Renal cortex interstitium (tissue), 11 donors: ENCODE measurements around the gene TMEM108. TPM values are rescaled to one million over a fixed set of nuclear protein-coding genes. Genes with fewer than 3 reads are reported as not detected.
A peak's percentile ranks its signal among the peaks of the same experiment; 100 is the strongest.

Experiments used
- DNase-seq, 11 donors: peaks; one replicate each; pipeline ENCODE4 v3.0.0-alpha.2; 2013; ENCODE audit warnings: low read depth in 9 of 11, low spot score in 4 of 11; ENCODE audit errors: extremely low read depth in 1 of 11
- polyA plus RNA-seq, 3 donors: library from polyadenylated mRNA; unstranded; fragments of 120-200 nt; gene quantifications; one replicate each; pipeline ENCODE4 v1.2.1, GENCODE V29; 2013; ENCODE audit not compliant: insufficient read length in 3 of 3

TMEM108 gene
- polyA plus RNA-seq, 3 donors = 1.9 to 2.4 (median 2.0) TPM

DNA sequence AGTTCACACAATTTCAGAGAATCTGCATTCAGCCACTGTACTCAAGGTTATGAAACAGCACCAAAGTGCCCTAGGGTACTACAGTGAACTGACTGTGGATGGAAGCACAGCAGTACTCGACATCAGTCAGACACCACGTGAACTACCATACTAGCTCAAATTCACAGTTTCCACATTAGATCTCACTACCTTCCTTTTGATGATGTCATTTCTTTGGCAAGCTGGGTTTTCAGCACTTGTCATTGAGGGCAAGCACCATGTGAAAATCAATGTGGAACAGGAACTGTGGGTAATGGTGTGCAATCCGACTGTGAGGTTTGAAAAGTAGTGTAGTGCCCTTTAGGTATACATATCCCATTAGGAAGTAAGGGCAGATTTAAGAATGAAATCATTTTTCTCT lies 251.1 kb downstream of the TMEM108 start:
- DNase-seq = no peak

- no peak for DNase-seq
These were observed 254.1 kb downstream of the TMEM108 start for GRCh38 chr3:133292296-133292695.

GRCh38 chr3:133293397-133294110 lies 255.4 kb downstream of the TMEM108 start:
- DNase-seq = no peak

GRCh38 chr3:133294253-133294652 lies 256.1 kb downstream of the TMEM108 start:
- no peak for DNase-seq

DNA sequence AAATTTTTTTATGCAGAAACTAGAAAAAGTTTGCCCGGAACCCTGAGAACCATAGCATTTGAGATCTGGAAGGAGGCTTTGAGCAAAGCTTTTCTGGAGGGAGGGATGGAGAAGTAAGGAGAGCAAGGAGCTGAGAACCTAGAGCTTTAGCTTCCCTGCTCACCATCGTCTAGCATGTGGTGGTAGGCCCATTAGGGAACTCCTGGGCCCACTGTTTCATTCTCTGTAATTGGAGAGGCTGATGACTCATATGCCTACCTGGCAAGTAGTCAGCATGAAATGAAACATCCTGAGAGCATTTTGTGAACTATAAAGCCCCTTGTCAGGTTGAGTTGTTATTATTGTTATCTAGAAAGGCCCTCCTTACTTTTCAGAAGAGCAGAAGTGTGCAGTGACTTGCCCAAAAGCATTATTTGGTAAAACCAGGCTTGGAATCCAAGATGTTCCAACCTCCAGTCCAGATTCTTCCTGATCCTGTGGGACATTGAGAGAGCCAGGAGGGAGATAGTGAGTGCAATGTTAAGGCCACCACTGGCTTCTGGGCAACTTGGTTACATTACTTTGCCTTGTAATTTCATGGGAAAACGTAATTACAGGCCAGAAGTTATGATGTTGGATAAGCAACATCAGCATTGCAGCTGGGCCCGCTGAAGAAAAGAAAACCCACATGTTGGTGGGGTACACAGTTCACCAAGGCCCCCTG lies 257.2 kb downstream of the TMEM108 start:
- no peak for DNase-seq

- peak in 6 of 11 donors; percentile 5 to 23 (median 11) for DNase-seq
These were observed 258.0 kb downstream of the TMEM108 start for GRCh38 chr3:133295944-133296917.

DNA sequence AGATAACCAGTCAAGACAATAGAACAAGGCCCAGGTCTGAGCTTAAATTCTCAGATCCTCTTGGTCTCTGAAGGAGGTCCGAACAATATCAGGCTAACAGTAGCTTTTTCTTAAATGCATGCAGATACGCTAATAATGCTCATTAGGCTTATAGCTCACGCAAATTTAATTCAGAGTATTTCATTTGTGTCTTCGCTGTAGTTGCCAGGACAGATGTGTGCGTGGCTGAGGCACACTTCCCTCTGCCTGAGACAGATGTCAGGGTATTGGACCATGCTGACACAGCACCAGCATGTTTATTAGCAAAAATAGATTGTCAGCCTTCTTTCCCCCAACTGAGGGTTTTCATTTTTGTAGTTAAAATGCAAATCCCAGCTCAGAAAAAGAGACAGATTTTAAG lies 258.8 kb downstream of the TMEM108 start:
- DNase-seq = no peak

DNA sequence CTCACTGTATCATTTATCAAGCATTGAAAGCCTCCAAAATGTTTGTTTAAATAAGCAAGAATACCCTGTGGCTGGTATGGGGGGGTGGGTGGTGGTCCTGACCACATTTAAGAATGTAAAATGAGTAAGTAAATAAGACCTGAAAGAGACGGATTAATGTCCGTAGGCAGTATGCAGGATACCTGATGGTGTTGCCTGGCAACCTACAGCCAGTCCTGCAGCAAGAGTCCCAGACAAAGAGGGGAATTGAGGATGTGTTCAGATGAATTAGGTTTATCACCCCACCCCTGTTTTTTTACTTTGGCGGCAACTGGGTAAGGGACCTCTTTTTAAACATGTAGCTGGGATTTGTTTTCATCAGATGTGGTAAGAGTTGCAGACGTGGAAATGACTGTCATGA lies 261.9 kb downstream of the TMEM108 start:
- DNase-seq = no peak

GRCh38 chr3:133301194-133301593 lies 263.0 kb downstream of the TMEM108 start:
- DNase-seq = no peak

DNA sequence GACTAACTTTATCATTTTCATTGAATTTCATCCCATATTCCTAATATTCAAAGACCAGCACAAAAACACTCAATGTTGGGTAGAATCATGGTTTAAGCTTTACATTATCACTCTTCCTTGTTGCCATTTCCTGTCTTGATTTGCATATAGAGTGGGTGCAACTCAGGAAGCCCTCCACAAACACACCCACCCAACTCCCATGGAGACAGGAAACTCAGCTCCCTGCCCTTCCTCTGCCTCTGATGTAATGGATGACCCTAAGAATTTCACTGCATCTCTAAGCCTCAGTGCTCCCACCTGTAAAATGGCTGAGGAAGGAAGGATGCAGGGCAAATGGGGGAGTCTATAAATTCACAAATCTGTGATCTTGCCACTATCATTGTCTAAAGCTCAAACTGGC lies 263.5 kb downstream of the TMEM108 start:
- DNase-seq = no peak

- no peak for DNase-seq
These were observed 265.2 kb downstream of the TMEM108 start for GRCh38 chr3:133303430-133303829.

- no peak for DNase-seq
These were observed 279.7 kb downstream of the TMEM108 start for GRCh38 chr3:133317866-133318265.

DNA sequence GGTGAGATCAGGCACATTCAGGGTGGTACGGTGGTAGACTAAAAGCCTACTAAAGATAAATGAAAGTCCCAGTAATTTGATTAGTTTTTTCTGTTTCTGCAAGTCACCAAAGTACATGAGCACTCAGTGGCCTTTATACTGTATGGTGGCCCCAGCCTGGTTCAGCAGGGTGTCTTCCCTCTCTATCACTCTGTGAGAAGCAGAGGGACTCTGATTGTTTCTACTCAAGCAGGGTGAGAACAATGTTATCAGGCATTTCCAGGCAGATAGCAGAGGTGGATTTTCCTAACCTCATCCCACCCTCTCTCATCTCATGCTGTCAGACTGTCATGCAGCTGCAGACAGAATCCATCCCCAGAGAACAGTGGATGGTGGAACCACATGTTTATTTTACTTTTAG lies 290.2 kb downstream of the TMEM108 start:
- no peak for DNase-seq

DNA sequence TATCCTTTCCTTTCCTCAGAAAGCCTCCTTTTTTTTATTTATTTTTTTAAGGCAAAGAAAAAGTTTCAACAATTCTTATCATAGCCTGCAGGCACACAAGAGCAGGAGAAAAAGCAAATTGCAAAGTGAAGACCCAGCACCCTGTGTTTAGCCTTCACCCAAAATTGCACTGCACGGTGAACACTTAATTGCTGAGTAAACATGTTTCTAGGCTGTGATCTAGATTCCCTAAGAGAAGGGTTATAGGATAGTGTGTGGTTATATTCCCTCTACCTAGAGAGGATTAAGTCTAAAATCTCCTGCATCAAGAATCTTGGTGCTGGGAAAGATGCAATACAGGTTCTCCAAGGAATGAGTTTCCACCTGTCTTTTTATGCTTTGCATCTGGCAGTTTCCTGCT lies 291.4 kb downstream of the TMEM108 start:
- DNase-seq = no peak

DNA sequence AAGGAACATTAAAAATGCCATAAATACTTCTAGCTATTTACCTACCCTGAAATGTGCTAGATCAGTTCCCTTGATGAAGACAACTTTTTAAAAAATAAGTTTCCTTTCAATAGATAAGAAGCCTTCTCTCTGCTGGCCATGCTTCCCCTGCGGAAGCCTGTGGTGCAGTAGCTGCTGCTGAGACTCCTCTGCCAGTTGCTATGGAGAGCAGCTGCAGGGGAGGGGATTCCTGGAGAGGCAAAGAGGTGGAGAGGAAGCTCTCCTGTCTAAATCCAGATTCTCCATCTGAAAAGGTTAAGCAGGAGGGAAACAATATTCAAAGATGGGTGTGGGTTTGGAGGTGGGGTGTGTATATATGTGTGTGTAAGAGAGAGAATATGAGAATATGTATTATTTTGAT lies 291.9 kb downstream of the TMEM108 start:
- DNase-seq = no peak

- no peak for DNase-seq
These were observed 292.3 kb downstream of the TMEM108 start for GRCh38 chr3:133330522-133330921.

DNA sequence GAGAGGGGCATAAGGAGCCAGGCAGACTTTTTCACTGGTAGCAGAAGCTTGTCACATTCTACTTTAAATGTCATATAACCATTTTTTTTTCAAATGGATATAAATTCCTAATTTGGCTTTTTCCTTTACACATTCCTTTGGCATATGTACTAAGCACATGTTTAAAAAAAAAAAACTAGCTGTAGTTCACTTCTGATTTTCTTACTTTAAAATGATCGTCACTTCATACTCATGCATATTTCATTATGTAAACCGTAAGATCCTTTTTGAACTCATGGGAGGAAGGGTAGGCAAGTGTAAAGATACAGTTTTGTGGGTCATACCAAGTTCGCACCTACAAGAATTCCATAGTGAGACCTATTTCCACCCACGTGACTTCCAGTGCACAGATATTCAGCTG lies 316.5 kb downstream of the TMEM108 start:
- no peak for DNase-seq

DNA sequence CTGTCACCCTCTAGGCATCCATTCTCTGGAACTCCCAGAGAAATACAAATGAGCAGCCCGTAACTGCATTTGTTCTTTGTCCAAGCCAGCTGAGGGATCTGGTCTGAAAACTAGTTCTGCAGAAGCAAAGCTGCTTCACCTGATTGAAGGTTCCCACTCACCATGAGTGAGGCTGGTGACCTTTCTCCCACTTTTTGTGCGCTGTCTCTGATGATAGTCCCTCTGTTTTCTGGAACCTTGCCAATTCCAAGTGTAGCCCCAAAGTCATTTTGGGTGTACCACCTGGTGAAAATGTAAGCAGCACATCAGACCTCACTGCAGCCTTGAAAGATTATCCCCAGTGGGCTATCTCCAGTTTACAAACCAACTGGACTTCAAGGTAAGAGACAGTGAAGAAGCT lies 322.3 kb downstream of the TMEM108 start:
- no peak for DNase-seq

GRCh38 chr3:133361011-133361410 lies 322.8 kb downstream of the TMEM108 start:
- DNase-seq = no peak

DNA sequence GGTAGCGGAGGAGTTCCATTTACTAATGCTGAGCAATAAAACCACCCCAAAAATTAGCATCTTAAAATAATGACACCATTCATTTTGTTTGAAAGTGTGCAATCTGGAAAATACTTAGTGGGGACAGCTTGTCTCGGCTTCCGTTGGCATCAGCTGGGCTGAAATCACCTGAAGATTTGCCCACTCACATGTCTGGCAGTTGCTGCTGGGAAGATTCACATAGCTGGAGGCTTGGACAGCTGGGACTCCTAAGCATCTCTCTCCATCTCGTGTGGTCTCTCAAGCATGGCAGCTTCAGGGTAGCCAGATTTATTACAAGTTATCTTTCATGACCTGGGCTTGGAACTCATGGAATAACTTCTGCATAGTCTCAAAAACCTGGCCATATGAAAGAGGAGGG lies 323.2 kb downstream of the TMEM108 start:
- DNase-seq = no peak
